Parathyroid adenoma (tissue), 2 donors: ENCODE results near the gene PTPA.

Source experiments
- H2AFZ ChIP-seq: fragments of 300-600 bp; sonication (generic); one replicate; pipeline ENCODE4 v1.7.0; 2017; ENCODE audit warnings: antibody characterized with exemption, mild to moderate bottlenecking
- H3K27ac ChIP-seq: fragments of 300-600 bp; sonication (generic); one replicate; pipeline ENCODE4 v1.7.0; 2017
- H3K27me3 ChIP-seq: fragments of 300-600 bp; sonication (generic); one replicate; pipeline ENCODE4 v1.7.0; 2017; ENCODE audit warnings: low read length; ENCODE audit not compliant: control insufficient read depth, insufficient read depth
- H3K36me3 ChIP-seq: fragments of 300-600 bp; sonication (generic); one replicate; pipeline ENCODE4 v1.7.0; 2017; ENCODE audit warnings: low read length; ENCODE audit not compliant: control insufficient read depth, insufficient read depth
- H3K4me1 ChIP-seq: fragments of 300-600 bp; sonication (generic); one replicate; pipeline ENCODE4 v1.7.0; 2017; ENCODE audit warnings: control low read depth
- H3K4me2 ChIP-seq: fragments of 300-600 bp; sonication (generic); one replicate; pipeline ENCODE4 v1.7.0; 2017; ENCODE audit warnings: low read length
- H3K4me3 ChIP-seq: fragments of 300-600 bp; sonication (generic); one replicate; pipeline ENCODE4 v1.7.0; 2017; ENCODE audit warnings: low read depth, low read length
- H3K79me2 ChIP-seq: fragments of 300-600 bp; sonication (generic); one replicate; pipeline ENCODE4 v1.7.0; 2017; ENCODE audit warnings: control low read depth
- H3K9ac ChIP-seq: fragments of 300-600 bp; sonication (generic); one replicate; pipeline ENCODE4 v1.7.0; 2017; ENCODE audit warnings: mild to moderate bottlenecking
- H3K9me3 ChIP-seq: fragments of 300-600 bp; sonication (generic); one replicate; pipeline ENCODE4 v1.7.0; 2017; ENCODE audit warnings: low read length; ENCODE audit not compliant: control insufficient read depth
- CTCF ChIP-seq: fragments of 300-600 bp; sonication (generic); IDR thresholded peaks from one replicate; pipeline ENCODE4 v1.7.0; 2017; ENCODE audit warnings: antibody characterized with exemption, mild to moderate bottlenecking
- donor health status: primary hyperparathyroidism.

Gene PTPA

GRCh38 chr9:129175825-129176633 lies 64.8 kb downstream of the PTPA start:
- no peaks in the 10 kb centered on the region for H3K36me3 ChIP-seq
- no peak for TF ChIP-seq CTCF
- no peak overlapping the region for H3K9ac ChIP-seq
- H3K79me2 ChIP-seq = no peaks in the 10 kb centered on the region
- peak overlapping the region; percentile 82 for H3K4me3 ChIP-seq
- H2AFZ ChIP-seq = peak overlapping the region; percentile 59
- no peaks in the 10 kb centered on the region for H3K9me3 ChIP-seq
- H3K27me3 ChIP-seq = no peaks in the 10 kb centered on the region
- peaks cover 5% of the 10 kb centered on the region for H3K4me1 ChIP-seq
- H3K27ac ChIP-seq = peak overlapping the region; percentile 85
- H3K4me2 ChIP-seq = peak overlapping the region; percentile 100

GRCh38 chr9:129176701-129177442 lies 65.7 kb downstream of the PTPA start:
- Histone ChIP-seq H3K9ac (no peak overlapping the region), H3K9me3 (no peaks in the 10 kb centered on the region), H3K27ac (peak overlapping the region; percentile 85), H2AFZ (peak overlapping the region; percentile 59), H3K27me3 (no peaks in the 10 kb centered on the region), H3K4me2 (peak overlapping the region; percentile 100), H3K36me3 (no peaks in the 10 kb centered on the region), H3K4me3 (peak overlapping the region; percentile 82), H3K4me1 (peaks cover 5% of the 10 kb centered on the region), H3K79me2 (no peaks in the 10 kb centered on the region)
- no peak for TF ChIP-seq CTCF

GRCh38 chr9:129177443-129177790 lies 66.2 kb downstream of the PTPA start:
- peaks cover 5% of the 10 kb centered on the region for H3K4me1 ChIP-seq
- no peaks in the 10 kb centered on the region for H3K9me3 ChIP-seq
- no peaks in the 10 kb centered on the region for H3K79me2 ChIP-seq
- no peaks in the 10 kb centered on the region for H3K27me3 ChIP-seq
- no peak overlapping the region for H2AFZ ChIP-seq
- peak overlapping the region; percentile 69 for H3K4me2 ChIP-seq
- TF ChIP-seq CTCF = no peak
- H3K27ac ChIP-seq = no peak overlapping the region
- no peaks in the 10 kb centered on the region for H3K36me3 ChIP-seq
- H3K9ac ChIP-seq = no peak overlapping the region
- peak overlapping the region; percentile 67 for H3K4me3 ChIP-seq

- H3K4me2 ChIP-seq = peak within 1 kb of the TSS; percentile 100
- H3K9me3 ChIP-seq = no peaks in the 10 kb centered on the region
- H3K27ac ChIP-seq = peak within 1 kb of the TSS; percentile 44
- no peaks in the 10 kb centered on the region for H3K79me2 ChIP-seq
- H3K36me3 ChIP-seq = no peaks in the 10 kb centered on the region
- no peak within 1 kb of the TSS for H3K9ac ChIP-seq
- peaks cover 5% of the 10 kb centered on the region for H3K4me1 ChIP-seq
- H3K4me3 ChIP-seq = peak within 1 kb of the TSS; percentile 82
- peak within 1 kb of the TSS; percentile 66 for H2AFZ ChIP-seq
- H3K27me3 ChIP-seq = no peaks in the 10 kb centered on the region
- TF ChIP-seq CTCF = no peak
Measured at GRCh38 chr9:129177791-129178567, 66.8 kb downstream of the PTPA start, which contains the start of gene IER5L. TSS of gene IER5L (minus strand) at chr9:129178261. CDS start at chr9:129178052, 209 bp downstream.
